Stomach (tissue), 4 donors: ENCODE data around the gene TANC1.
A peak's percentile ranks its signal among the peaks of the same experiment; 100 is the strongest.
"Not testable (repeated sequence)": the region's sequence is repeated elsewhere in the genome, so short reads cannot be mapped to it uniquely, and the experiment has no call there.

Experiments used
- CTCF ChIP-seq, 7 experiments: fragments of 450-650 bp in 4 of 7; fragments of 200-600 bp in 3 of 7; sonication (generic) in 3 of 7; IDR thresholded peaks; one replicate each; pipeline ENCODE4 v1.5.1; 2016 to 2019; ENCODE audit warnings: antibody characterized with exemption in 7 of 7, control low read depth in 2 of 7, mild to moderate bottlenecking in 1 of 7
- EP300 ChIP-seq: sonication (generic); formaldehyde crosslinking; IDR thresholded peaks from one replicate; pipeline ENCODE4 v1.6.1; 2017; ENCODE audit warnings: antibody characterized with exemption
- POLR2A ChIP-seq, 4 donors: fragments of 450-650 bp; IDR thresholded peaks; one replicate each; pipeline ENCODE4 v1.6.1; 2016; ENCODE audit warnings: antibody characterized with exemption in 4 of 4, control low read depth in 2 of 4, mild to moderate bottlenecking in 1 of 4, moderate library complexity in 1 of 4
- POLR2AphosphoS5 ChIP-seq, 3 donors: sonication (generic); formaldehyde crosslinking; IDR thresholded peaks; one replicate each; pipeline ENCODE4 v1.6.1; 2016; ENCODE audit warnings: antibody characterized with exemption in 3 of 3

- TF ChIP-seq CTCF (IDR thresholded peaks at IDR 0.05) = peak in 2 of 7 experiments; percentile 7 to 12
- TF ChIP-seq POLR2AphosphoS5 (IDR thresholded peaks at IDR 0.05); EP300; POLR2A (IDR thresholded peaks at IDR 0.05): not testable (repeated sequence)
Observed at GRCh38 chr2:159140821-159141220, 172.4 kb downstream of the TANC1 start.
